GM04503 (cell line): ENCODE results near the gene DNAJB8.

Source experiments
- DNase-seq: peaks from one replicate; pipeline ENCODE4 v3.0.0-alpha.2; 2012; ENCODE audit warnings: low read depth

DNAJB8 gene

GRCh38 chr3:128443771-128444170, 22.9 kb downstream of the DNAJB8 start:
- no peak for DNase-seq

- no peak for DNase-seq
Measured at GRCh38 chr3:128442949-128443348, 23.7 kb downstream of the DNAJB8 start.

DNA sequence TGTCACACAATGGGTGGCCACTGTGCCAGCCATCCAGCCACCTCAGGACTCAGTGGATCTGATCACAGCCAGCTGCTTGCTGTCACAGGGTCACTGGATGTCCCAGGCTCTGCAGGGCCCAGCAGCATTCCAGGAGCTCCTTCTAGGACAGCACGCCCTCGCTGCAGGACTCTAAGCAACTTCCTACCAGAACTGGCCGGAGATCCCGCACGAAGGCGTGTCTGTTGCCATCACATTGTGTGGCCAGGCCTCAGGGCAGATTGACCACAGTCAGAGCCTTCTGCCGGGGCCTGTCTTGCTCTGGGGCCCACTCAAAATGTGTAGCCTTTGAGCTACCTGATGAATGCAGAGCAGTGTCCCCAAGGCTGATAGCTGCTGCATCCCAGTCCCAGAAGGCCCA, 24.6 kb downstream of the DNAJB8 start:
- no peak for DNase-seq

GRCh38 chr3:128439226-128439625, 27.5 kb downstream of the DNAJB8 start:
- no peak for DNase-seq

DNA sequence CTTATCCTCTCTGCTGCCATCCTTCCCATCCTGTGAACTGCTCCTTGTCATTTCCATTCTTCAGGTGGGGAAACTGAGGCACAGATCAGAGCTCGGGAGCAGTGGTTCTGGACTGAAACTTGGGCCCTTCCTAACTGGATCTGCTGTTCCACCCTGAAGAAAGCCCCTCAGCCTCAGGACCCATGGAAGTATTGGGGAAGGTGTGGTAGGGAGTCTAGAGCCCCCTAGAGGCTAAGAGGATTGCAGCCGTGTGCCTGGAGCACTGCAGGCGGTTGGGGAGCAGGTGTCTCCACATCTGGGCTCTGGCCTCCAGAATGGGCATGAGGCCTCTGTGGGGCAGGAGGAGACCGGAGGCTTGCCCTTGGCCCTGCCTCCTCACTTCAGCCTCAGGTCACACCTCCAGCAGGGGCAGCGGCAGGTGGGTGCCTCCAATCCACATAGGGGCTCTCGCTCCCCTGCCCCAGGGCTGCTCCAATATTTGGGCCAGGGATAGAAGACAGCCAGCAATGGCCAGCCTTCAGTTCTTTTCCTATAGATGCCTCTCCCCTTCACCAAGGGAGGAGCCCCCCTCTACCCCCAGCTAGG, 28.1 kb downstream of the DNAJB8 start:
- no peak for DNase-seq

DNA sequence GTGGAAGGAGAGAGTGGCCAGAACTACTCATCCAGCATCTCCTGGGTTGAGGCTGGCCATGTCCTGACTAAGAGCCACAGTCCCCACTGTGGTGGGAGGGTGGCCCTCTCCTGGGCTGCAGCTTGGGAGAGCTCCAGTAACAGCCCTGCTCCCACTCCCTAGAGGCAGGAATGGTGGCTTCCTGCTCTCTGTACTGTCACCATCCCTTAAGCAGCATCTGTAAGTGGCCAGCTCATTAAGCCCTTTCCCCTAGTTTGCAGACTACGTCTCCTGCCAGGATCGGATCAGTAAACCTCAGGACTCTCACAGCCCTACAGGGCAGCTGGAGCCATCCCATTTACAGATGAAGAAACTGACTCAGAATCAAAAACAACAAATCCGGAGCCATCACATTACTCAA, 30.5 kb downstream of the DNAJB8 start:
- no peak for DNase-seq

GRCh38 chr3:128435561-128435960, 31.1 kb downstream of the DNAJB8 start:
- no peak for DNase-seq

- no peak for DNase-seq
Measured at GRCh38 chr3:128435058-128435457, 31.6 kb downstream of the DNAJB8 start.

- no peak for DNase-seq
Measured at GRCh38 chr3:128434524-128434923, 32.2 kb downstream of the DNAJB8 start.

DNA sequence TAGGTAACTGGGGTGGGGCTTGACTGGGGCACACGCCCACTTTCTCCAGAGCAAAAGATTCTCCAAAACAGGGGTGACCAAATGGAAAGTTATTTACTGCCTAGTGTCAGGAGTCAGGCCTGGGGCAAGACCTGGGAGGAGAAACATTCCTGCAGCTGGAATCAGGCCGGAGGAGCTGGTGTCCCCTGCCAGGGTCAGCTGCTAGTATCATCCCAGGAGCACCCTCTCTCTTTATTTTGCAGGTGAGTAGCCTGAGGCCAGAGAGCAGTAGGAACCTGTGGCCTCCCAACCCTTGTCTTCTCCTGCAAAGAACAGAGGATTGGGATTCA, 32.9 kb downstream of the DNAJB8 start:
- no peak for DNase-seq

GRCh38 chr3:128432971-128433836, 33.5 kb downstream of the DNAJB8 start:
- no peak for DNase-seq

- no peak for DNase-seq
Measured at GRCh38 chr3:128432301-128432970, 34.3 kb downstream of the DNAJB8 start.

DNA sequence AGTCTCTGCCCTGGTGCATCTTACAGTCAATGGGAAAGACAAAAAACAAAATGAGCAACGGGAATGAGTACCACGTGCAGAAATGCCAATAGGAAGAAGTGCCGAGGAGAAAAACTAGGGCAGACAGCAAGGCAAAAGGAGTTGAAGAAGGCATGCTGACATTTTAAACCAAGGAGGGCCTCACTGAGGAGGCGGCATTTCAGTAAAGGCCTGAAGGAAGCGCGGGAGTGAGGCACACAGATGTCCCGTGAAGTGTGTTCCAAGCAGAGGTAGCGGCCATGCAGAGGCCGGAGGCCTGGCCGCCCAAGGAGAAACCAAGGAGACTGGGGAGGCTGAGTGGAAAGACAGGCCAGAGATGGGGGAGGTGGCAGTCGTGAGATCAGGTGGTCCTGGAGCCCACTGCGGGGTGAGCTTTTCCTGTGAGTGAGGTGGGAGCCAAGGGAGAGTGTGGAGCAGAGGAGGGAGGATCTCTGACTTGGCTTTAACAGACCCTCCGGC, 34.8 kb downstream of the DNAJB8 start:
- no peak for DNase-seq

- DNase-seq, result no peak
Measured at GRCh38 chr3:128430731-128431130, 36.0 kb downstream of the DNAJB8 start.

DNA sequence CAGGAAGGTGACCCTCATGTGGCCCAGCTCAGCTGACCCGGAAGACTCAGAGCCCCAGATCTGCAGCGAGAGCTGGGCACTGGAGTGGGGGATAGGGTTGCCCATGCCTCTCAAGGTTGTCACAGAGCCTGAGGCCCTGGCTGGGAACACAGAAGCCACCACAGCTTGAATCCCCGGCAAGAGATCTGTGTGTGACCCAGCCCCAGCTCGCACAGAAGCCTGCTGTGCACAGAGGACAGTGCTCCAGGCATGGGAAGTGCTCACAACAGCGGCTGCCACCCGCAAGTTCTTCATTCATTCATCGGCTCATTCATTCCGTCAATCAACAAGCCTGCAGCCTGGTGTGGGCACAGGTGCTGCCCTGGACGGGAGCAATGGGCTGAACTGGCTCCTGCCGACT, 36.4 kb downstream of the DNAJB8 start:
- no peak for DNase-seq

- no peak for DNase-seq
Measured at GRCh38 chr3:128429751-128430150, 36.9 kb downstream of the DNAJB8 start.

DNA sequence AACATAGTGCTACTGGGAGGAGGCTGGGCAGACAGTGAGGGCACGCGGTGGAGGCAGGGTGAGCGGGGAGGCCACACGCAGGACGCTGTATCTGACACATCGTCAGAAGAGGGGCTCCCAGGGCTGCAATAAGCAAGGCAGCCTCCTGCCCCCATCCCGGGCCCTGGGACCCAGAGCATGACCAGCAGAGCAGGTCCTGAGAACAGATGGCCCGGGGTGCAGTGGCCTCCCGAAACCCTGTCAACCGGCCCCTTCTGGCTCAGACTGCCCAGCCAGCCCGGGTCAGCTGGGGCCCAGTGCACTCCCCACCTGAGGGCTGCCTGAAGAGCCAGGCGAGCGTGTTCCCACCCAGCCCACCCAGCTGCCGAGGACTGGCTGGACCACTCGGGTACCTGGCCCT, 37.4 kb downstream of the DNAJB8 start:
- DNase-seq, result no peak

GRCh38 chr3:128427872-128428822, 38.5 kb downstream of the DNAJB8 start:
- no peak for DNase-seq

GRCh38 chr3:128427175-128427857, 39.4 kb downstream of the DNAJB8 start:
- DNase-seq, result no peak

DNA sequence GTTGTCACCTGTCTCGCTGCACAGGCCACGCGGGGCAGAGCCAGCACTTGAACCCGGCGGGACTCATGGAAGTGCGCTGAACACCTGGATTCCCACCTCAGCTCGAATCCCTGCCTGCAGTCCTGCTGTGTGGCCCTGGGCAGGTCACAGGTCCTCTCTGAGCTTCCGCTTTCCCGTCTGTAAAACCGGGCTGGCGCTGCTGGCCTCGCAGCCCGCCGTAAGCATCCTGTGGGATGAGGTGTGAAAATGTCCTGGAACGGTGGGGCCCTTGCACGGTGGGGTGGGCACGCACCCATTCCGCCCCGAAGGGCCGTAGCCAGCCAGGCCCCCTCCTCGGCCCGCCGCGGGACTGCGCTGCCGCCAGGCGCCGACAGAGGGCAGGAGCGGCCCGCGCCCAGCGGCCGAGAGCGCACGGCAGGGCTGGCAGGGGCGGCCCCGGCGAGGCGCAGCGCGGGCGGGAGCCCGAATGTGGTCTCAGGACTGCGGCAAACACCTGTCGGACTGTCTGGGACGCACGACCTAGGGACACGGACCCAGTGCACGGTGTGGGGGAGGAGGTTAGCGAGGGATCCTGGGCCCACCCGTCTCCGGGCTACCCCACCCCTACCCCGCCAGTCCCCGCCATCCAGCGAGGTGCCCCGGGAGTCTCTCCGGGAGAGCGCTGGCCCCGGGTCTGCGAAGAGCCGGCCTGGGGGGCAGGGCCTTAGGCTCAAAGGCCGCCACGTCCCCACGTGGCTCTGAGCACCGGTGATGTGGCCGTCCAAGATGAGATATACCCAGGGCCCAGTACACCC, 40.4 kb downstream of the DNAJB8 start:
- no peak for DNase-seq

DNA sequence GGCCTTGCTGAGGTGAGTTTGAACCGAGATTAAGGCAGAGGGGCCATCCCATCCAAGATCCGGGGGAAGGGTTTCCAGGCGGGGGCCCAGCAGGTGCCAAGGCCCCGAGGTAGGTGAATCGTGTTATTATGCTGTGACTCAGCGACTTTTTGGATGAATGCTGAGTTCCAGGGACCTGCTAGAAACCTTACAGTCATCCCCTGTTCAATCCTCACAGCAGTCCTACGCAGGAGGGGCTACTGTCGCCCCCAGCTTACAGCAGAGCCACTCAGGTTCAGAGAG, 40.9 kb downstream of the DNAJB8 start:
- DNase-seq, result no peak
